Activated naive CD4-positive, alpha-beta T cell treated with anti-CD3 and anti-CD28 coated beads for 36 hours (primary cell): ENCODE measurements around the gene LKAAEAR1. TPM values are rescaled to one million over a fixed set of nuclear protein-coding genes. Genes with fewer than 3 reads are reported as not detected.
"Not testable (repeated sequence)": the region's sequence is repeated elsewhere in the genome, so short reads cannot be mapped to it uniquely, and the experiment has no call there.

Experiments
- CTCF ChIA-PET: fragments of 350-600 bp; sonication (Branson Sonifier 250); formaldehyde crosslinking; loops from one replicate; lab custom pipeline; 2021; ENCODE audit warnings: antibody characterized with exemption; lab: Charles Lee
- DNase-seq: peaks from one replicate; pipeline ENCODE4 v3.0.0-alpha.2; 2020
- H3K27ac Mint-ChIP-seq: one replicate; pipeline ENCODE4 v1.8.0; 2021; ENCODE audit warnings: mild to moderate bottlenecking, mixed read lengths
- H3K27me3 Mint-ChIP-seq: one replicate; pipeline ENCODE4 v1.8.0; 2021; ENCODE audit warnings: low read depth, mixed read lengths
- H3K36me3 Mint-ChIP-seq: one replicate; pipeline ENCODE4 v1.8.0; 2021; ENCODE audit warnings: low read depth, mixed read lengths
- H3K4me1 Mint-ChIP-seq: one replicate; pipeline ENCODE4 v1.8.0; 2021; ENCODE audit warnings: low read depth, mixed read lengths
- H3K4me3 Mint-ChIP-seq: one replicate; pipeline ENCODE4 v1.8.0; 2021; ENCODE audit warnings: mild to moderate bottlenecking, moderate library complexity, mixed read lengths
- H3K9me3 Mint-ChIP-seq: one replicate; pipeline ENCODE4 v1.8.0; 2021; ENCODE audit warnings: mixed read lengths
- intact Hi-C: fragments of 100-400 bp; cut with micrococcal nuclease; formaldehyde crosslinking; loops from one replicate; pipeline ENCODE4 v1.15.1; 2023
- total RNA-seq, 2 experiments: library from RNA; stranded (reverse); gene quantifications; one replicate each; pipeline ENCODE4 v1.2.3, GENCODE V29; 2021

The LKAAEAR1 gene, protein sequence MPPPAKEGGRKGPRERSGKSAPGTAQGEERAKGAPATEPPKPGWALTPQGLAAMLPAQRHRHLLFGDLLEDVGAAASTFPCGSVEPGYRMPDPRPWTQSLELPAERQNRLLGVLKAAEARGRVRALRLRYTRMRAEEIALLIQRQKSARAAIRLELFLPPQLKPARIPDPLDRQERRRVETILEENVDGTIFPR
- under 1 TPM; 0.33 to 0.62 TPM for total RNA-seq

DNA sequence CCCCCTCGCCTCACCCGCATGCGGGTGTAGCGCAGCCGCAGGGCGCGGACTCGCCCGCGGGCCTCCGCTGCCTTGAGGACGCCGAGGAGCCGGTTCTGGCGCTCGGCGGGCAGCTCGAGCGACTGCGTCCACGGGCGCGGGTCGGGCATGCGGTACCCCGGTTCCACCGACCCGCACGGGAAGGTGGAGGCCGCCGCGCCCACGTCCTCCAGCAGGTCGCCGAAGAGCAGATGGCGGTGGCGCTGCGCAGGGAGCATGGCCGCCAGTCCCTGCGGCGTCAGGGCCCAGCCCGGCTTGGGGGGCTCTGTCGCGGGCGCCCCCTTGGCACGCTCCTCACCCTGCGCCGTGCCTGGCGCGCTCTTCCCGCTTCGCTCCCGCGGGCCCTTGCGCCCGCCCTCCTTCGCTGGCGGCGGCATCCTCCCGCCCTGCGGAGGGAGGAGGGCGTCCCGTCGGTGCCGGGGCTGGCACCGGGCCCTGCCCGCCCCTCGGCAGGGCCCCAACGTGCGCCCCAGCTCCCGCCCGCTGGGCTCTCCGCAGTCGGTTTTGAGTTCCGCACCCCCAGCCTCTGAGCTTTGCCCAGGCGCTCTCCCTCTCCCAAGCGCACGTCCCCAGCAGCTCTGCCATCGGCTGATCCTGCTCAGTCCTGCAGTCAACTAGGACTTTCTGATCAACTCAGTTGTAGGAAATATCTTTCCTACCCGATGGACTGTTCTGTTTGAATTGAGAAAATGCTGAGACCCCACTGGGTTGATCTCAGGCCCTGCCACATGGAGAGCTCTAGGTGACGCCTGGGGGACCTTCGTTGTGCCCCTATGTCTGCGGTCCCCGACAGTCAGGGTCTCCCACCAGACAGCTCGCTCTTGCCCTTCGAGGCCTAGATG lies at the start of gene LKAAEAR1:
LKAAEAR1 (minus strand) TSS at position 595 of the 881 bp plus-strand sequence; CDS start at position 416, 179 bp downstream.
- H3K36me3 Mint-ChIP-seq, result no peaks in the 10 kb centered on the region
- DNase-seq, result no peak
- peaks cover 9% of the 10 kb centered on the region for H3K27me3 Mint-ChIP-seq
- CTCF ChIA-PET, result interaction anchor here (0.7 to 5.7 kb wide), 8 partner anchors 15 to 171 kb away, joined by 3 to 47 read pairs (median 4); partner anchors contain the start of gene PCMTD2
- H3K4me1 Mint-ChIP-seq, result peaks cover 26% of the 10 kb centered on the region
- no peak within 1 kb of the TSS for H3K27ac Mint-ChIP-seq
- peak within 1 kb of the TSS; percentile 80 for H3K4me3 Mint-ChIP-seq
- intact Hi-C loops, result loop anchor here (1.0 to 5.0 kb wide), 5 partner anchors 19 to 173 kb away; partner anchors contain the start of genes PCMTD2 and TCEA2
- H3K9me3 Mint-ChIP-seq, result peaks cover 3% of the 10 kb centered on the region

DNA sequence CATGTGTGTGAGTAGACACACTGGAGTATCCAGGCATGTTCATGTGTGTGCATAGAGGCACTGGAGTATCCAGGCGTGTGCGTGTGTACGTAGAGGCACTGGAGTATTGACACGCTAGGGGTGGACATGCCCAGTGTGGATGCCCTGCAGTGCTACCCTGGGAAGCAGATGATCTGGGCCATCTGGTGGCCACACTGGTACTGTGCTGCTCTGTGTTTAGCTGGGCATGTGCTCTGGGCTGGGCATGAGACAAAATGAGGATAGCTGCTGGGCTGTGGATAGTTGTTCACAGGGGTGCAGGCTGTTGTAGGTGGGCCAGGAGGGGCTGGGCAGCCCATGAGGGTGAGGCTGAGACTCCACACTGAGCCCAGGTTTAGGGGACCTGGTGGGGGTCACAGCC lies 47.2 kb upstream of the LKAAEAR1 start:
- Mint-ChIP-seq H3K9me3 (no peaks in the 10 kb centered on the region), H3K27me3 (peaks cover 6% of the 10 kb centered on the region), H3K4me1 (no peaks in the 10 kb centered on the region), H3K4me3 (no peak overlapping the region), H3K36me3 (no peaks in the 10 kb centered on the region), H3K27ac (no peak overlapping the region)
- intact Hi-C loops, result no loop called here
- DNase-seq, result peak; percentile 31
- CTCF ChIA-PET, result interaction anchor here (0.9 kb wide), 1 partner anchor 11 kb away, joined by 3 read pairs; no protein-coding TSS in a partner anchor

- Mint-ChIP-seq H3K4me3 (no peak overlapping the region), H3K27ac (no peak overlapping the region), H3K36me3 (no peaks in the 10 kb centered on the region), H3K4me1 (no peaks in the 10 kb centered on the region), H3K27me3 (peaks cover 6% of the 10 kb centered on the region), H3K9me3 (no peaks in the 10 kb centered on the region)
- CTCF ChIA-PET, result interaction anchor here (0.9 kb wide), 1 partner anchor 11 kb away, joined by 3 read pairs; no protein-coding TSS in a partner anchor
- intact Hi-C loops, result no loop called here
- DNase-seq, result no peak
These were observed 46.7 kb upstream of the LKAAEAR1 start for GRCh38 chr20:64130876-64131275.

DNA sequence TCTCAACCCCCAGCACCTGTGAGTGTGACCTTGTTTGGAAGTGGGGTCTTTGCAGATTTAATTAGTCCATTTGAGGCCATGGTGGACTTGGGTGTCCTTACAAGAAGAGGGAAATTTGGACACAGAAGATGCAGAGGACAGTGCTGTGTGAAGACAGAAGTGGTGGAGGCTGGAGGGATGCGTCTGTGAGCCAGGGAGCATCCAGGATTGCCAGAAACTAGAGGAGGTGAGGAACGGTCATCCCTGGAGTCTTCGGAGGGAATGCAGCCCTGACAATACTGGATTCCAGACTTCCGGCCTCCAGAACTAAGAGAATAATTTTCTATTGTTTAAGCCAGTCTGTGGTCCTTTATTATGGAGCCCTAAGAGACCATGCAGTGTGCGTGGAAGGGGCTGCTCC lies 46.1 kb upstream of the LKAAEAR1 start:
- intact Hi-C loops, result no loop called here
- Mint-ChIP-seq H3K36me3 (no peaks in the 10 kb centered on the region), H3K9me3 (no peaks in the 10 kb centered on the region), H3K4me3 (no peak overlapping the region), H3K4me1 (no peaks in the 10 kb centered on the region), H3K27me3 (peaks cover 6% of the 10 kb centered on the region), H3K27ac (no peak overlapping the region)
- CTCF ChIA-PET, result interaction anchor here (0.7 kb wide), 1 partner anchor 688 kb away, joined by 3 read pairs; no protein-coding TSS in a partner anchor
- no peak for DNase-seq

DNA sequence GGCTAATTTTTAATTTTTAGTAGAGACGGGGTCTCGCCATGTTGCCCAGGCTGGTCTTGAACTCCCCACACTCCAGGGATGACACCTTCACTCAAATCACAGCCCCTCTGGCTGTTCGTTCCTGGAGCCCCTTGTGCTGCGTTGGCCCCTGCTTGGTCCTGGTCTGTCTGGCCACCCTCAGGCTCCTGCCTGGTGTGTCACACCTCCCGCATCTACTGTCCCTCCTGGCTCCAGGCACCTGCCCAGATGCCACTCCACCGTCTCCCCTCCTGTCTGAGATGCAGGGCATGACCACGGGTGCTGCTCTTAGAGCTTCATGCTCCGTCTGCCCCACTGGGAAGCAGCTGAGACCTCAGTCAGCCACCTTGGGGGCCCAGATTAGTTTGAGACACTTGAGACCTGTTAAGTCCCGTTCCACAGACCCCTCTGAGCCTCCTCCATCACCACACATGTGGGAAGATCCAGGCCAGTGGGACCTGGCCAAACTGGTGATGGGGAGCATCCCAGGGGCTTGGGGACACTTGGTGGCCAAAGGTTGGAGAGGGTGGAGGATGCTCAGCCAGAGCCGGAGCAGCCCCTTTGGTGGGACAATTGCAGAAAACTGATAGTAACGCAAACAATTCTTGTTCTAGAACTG lies 45.1 kb upstream of the LKAAEAR1 start:
- H3K27ac Mint-ChIP-seq, result no peak overlapping the region
- H3K9me3 Mint-ChIP-seq, result no peaks in the 10 kb centered on the region
- H3K36me3 Mint-ChIP-seq, result no peaks in the 10 kb centered on the region
- H3K27me3 Mint-ChIP-seq, result peaks cover 6% of the 10 kb centered on the region
- H3K4me1 Mint-ChIP-seq, result no peaks in the 10 kb centered on the region
- CTCF ChIA-PET, result interaction anchor here (0.7 kb wide), 1 partner anchor 687 kb away, joined by 3 read pairs; no protein-coding TSS in a partner anchor
- no peak overlapping the region for H3K4me3 Mint-ChIP-seq
- DNase-seq, result no peak
- intact Hi-C loops, result no loop called here

- H3K36me3 Mint-ChIP-seq, intact Hi-C loops, H3K9me3 Mint-ChIP-seq, CTCF ChIA-PET, H3K4me3 Mint-ChIP-seq, H3K4me1 Mint-ChIP-seq, DNase-seq, H3K27me3 Mint-ChIP-seq, H3K27ac Mint-ChIP-seq: not testable (repeated sequence)
These were observed 39.3 kb upstream of the LKAAEAR1 start for GRCh38 chr20:64123517-64123916.

GRCh38 chr20:64122927-64123326 lies 38.7 kb upstream of the LKAAEAR1 start:
- H3K27me3 Mint-ChIP-seq, H3K4me1 Mint-ChIP-seq, intact Hi-C loops, DNase-seq, H3K9me3 Mint-ChIP-seq, H3K27ac Mint-ChIP-seq, H3K36me3 Mint-ChIP-seq, H3K4me3 Mint-ChIP-seq: not testable (repeated sequence)
- CTCF ChIA-PET, result interaction anchor here (0.6 kb wide), 1 partner anchor 42 kb away, joined by 3 read pairs; no protein-coding TSS in a partner anchor

- Mint-ChIP-seq H3K9me3 (no peaks in the 10 kb centered on the region), H3K27ac (no peak overlapping the region), H3K27me3 (no peaks in the 10 kb centered on the region), H3K4me1 (peaks cover 8% of the 10 kb centered on the region), H3K4me3 (no peak overlapping the region), H3K36me3 (no peaks in the 10 kb centered on the region)
- CTCF ChIA-PET, result interaction anchor here (3.0 to 3.3 kb wide), 2 partner anchors 38 to 83 kb away, joined by 39 to 47 read pairs; partner anchors contain the start of gene LKAAEAR1
- intact Hi-C loops, result no loop called here
- no peak for DNase-seq
These were observed 37.4 kb upstream of the LKAAEAR1 start for GRCh38 chr20:64121586-64121985.

GRCh38 chr20:64119681-64120341 lies 35.6 kb upstream of the LKAAEAR1 start:
- no peaks in the 10 kb centered on the region for H3K9me3 Mint-ChIP-seq
- intact Hi-C loops, result loop anchor here (1.0 kb wide), 3 partner anchors 37 to 140 kb away; no protein-coding TSS in a partner anchor
- DNase-seq, result no peak
- H3K4me1 Mint-ChIP-seq, result peaks cover 8% of the 10 kb centered on the region
- no peaks in the 10 kb centered on the region for H3K27me3 Mint-ChIP-seq
- H3K36me3 Mint-ChIP-seq, result no peaks in the 10 kb centered on the region
- H3K27ac Mint-ChIP-seq, result peak overlapping the region; percentile 72
- CTCF ChIA-PET, result interaction anchor here (0.6 to 3.3 kb wide), 21 partner anchors 8 to 778 kb away, joined by 3 to 47 read pairs (median 4); partner anchors contain the start of genes LKAAEAR1, OPRL1, PRPF6 and PTK6
- H3K4me3 Mint-ChIP-seq, result no peak overlapping the region

DNA sequence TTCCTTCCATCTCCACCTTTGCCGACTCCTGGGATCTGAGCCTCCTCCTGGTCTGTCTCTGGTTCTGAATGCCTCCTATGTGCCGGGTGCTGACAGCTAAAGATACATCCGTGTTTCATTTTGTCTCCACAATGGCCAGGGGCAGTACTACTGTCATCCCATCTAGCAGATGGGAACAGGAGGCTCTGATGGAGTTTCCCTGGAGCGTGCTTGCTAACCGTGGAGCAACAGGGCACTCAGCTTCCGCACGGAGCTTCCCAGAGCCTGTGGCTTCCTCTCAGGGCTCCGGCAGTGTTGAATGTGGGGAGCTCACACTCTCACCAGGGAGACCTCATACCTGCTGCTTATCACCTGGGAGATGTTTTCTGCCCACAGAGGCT lies 35.1 kb upstream of the LKAAEAR1 start:
- CTCF ChIA-PET, result interaction anchor here (0.6 to 3.3 kb wide), 7 partner anchors 35 to 778 kb away, joined by 3 to 47 read pairs (median 4); partner anchors contain the start of genes LKAAEAR1 and TCEA2
- Mint-ChIP-seq H3K36me3 (no peaks in the 10 kb centered on the region), H3K4me1 (peaks cover 8% of the 10 kb centered on the region)

DNA sequence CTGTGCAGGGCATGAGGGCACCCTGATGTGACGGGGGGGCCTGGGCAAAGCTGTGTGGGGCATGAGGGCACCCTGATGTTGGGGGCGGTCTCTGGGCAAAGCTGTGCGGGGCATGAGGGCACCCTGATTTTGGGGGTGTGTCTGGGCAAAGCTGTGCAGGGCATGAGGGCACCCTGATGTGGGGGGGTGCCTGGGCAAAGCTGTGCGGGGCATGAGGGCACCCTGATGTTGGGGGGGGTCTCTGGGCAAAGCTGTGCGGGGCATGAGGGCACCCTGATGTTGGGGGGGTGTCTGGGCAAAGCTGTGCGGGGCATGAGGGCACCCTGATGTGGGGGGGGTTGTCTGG lies 33.2 kb upstream of the LKAAEAR1 start:
- H3K4me3 Mint-ChIP-seq, H3K27me3 Mint-ChIP-seq, H3K9me3 Mint-ChIP-seq, intact Hi-C loops, CTCF ChIA-PET, DNase-seq, H3K27ac Mint-ChIP-seq, H3K4me1 Mint-ChIP-seq, H3K36me3 Mint-ChIP-seq: not testable (repeated sequence)

More for the DNA sequence above, 35.1 kb upstream of the LKAAEAR1 start:
- no peak for DNase-seq
- intact Hi-C loops, result no loop called here
- Mint-ChIP-seq H3K27me3 (no peaks in the 10 kb centered on the region), H3K27ac (no peak overlapping the region), H3K9me3 (no peaks in the 10 kb centered on the region), H3K4me3 (no peak overlapping the region)
